Left cardiac atrium (tissue), 4 donors: ENCODE measurements around the gene TBCB. TPM values are rescaled to one million over a fixed set of nuclear protein-coding genes. Genes with fewer than 3 reads are reported as not detected.

Experiments
- ATAC-seq, 2 donors: fragments of 200-7000 bp; cut with Tn5 transposase; one replicate each; pipeline ENCODE4 v1.9.1; 2020; ENCODE audit warnings: mild to moderate bottlenecking in 2 of 2, moderate library complexity in 2 of 2
- DNase-seq: peaks from one replicate; pipeline ENCODE4 v3.0.0-alpha.2; 2020
- intact Hi-C, 2 donors: fragments of 100-400 bp; cut with DNase I; formaldehyde crosslinking; loops; one replicate each; pipeline versions ENCODE4 v1.14.1 to v1.15.1; 2022 to 2023
- total RNA-seq, 2 donors: library from RNA; stranded (reverse); fragmentation: NEBNext Ultra II Directional; extraction: Animal tissue kit (Norgen Biotek cat#: 25700); gene quantifications; one replicate each; pipeline ENCODE4 v1.2.1, GENCODE V29; 2021
- donor health status: DM: no; HTN: yes; CAD: no.
- donor health status: DM: no; HTN: yes; CAD: no; lungs with severe emphysema.
- donor health status: DM: yes; HTN: yes; CAD: no.
- donor health status: Dilated cardiomyopathy.

Gene TBCB
- total RNA-seq, 2 donors from 2014 or later: 81.2 to 85.0 TPM

GRCh38 chr19:36099166-36099785, 16.0 kb upstream of the TBCB start:
- DNase-seq (no peak), ATAC-seq (peak; percentile 5 to 20)

GRCh38 chr19:36100476-36100875, 14.8 kb upstream of the TBCB start:
- DNase-seq (peak; percentile 52), ATAC-seq (peak; percentile 87 to 88)
- intact Hi-C loops: no loop called here

More at GRCh38 chr19:36099166-36099785, 16.0 kb upstream of the TBCB start:
- intact Hi-C loops: no loop called here

GRCh38 chr19:36101550-36102327, 13.5 kb upstream of the TBCB start:
- ATAC-seq (no peak), DNase-seq (no peak)
- intact Hi-C loops: no loop called here

- DNase-seq (no peak), ATAC-seq (no peak)
- intact Hi-C loops: no loop called here
Measured at GRCh38 chr19:36103040-36103626, 12.1 kb upstream of the TBCB start.

GRCh38 chr19:36103842-36104552, 11.3 kb upstream of the TBCB start:
- intact Hi-C loops: no loop called here
- no peak for ATAC-seq
- no peak for DNase-seq

GRCh38 chr19:36106441-36106840, 8.8 kb upstream of the TBCB start:
- intact Hi-C loops: no loop called here
- ATAC-seq: no peak
- no peak for DNase-seq

GRCh38 chr19:36106991-36107390, 8.3 kb upstream of the TBCB start:
- DNase-seq (no peak), ATAC-seq (no peak)
- intact Hi-C loops: no loop called here

GRCh38 chr19:36108684-36109083, 6.6 kb upstream of the TBCB start:
- intact Hi-C loops: no loop called here
- DNase-seq (no peak), ATAC-seq (no peak)

GRCh38 chr19:36110487-36111199, 4.6 kb upstream of the TBCB start, which contains the start of gene OVOL3:
TSS of gene OVOL3 (plus strand) at chr19:36111143. CDS start at chr19:36111203, 60 bp downstream.
- no peak for ATAC-seq
- intact Hi-C loops: loop anchor here (10.0 kb wide), 2 partner anchors 46 to 56 kb away; partner anchors contain the start of genes THAP8 (in 1 of the 2) and WDR62 (in 1 of the 2)
- DNase-seq: no peak

- intact Hi-C loops: loop anchor here (10.0 kb wide), 2 partner anchors 46 to 56 kb away; partner anchors contain the start of genes THAP8 (in 1 of the 2) and WDR62 (in 1 of the 2)
- ATAC-seq (no peak), DNase-seq (no peak)
Measured at GRCh38 chr19:36111200-36111539, 4.1 kb upstream of the TBCB start.

GRCh38 chr19:36112678-36113077, 2.6 kb upstream of the TBCB start:
- intact Hi-C loops: loop anchor here (10.0 kb wide), 2 partner anchors 48 to 58 kb away; partner anchors contain the start of genes THAP8 (in 1 of the 2) and WDR62 (in 1 of the 2)
- DNase-seq: no peak
- no peak for ATAC-seq

GRCh38 chr19:36113425-36113824, 1.8 kb upstream of the TBCB start:
- intact Hi-C loops: loop anchor here (10.0 kb wide), 2 partner anchors 49 to 59 kb away; partner anchors contain the start of genes THAP8 (in 1 of the 2) and WDR62 (in 1 of the 2)
- ATAC-seq: no peak
- DNase-seq: no peak

- ATAC-seq (peak in 1 of 2 donors; percentile 1), DNase-seq (no peak)
- intact Hi-C loops: loop anchor here (10.0 kb wide), 2 partner anchors 49 to 59 kb away; partner anchors contain the start of genes THAP8 (in 1 of the 2) and WDR62 (in 1 of the 2)
Measured at GRCh38 chr19:36113894-36114720, 1.2 kb upstream of the TBCB start.

GRCh38 chr19:36114721-36115452, 381 bp upstream of the TBCB start, which contains the start of gene POLR2I:
TSS of gene POLR2I (minus strand) at chr19:36114875. CDS start at chr19:36114856, 19 bp downstream.
- intact Hi-C loops: loop anchor here (10.0 kb wide), 2 partner anchors 50 to 60 kb away; partner anchors contain the start of genes THAP8 (in 1 of the 2) and WDR62 (in 1 of the 2)
- ATAC-seq (peak; percentile 95 to 97), DNase-seq (peak; percentile 99)

- no peak for DNase-seq
- intact Hi-C loops: loop anchor here (10.0 kb wide), 2 partner anchors 51 to 61 kb away; partner anchors contain the start of genes THAP8 (in 1 of the 2) and WDR62 (in 1 of the 2)
Measured at GRCh38 chr19:36116344-36116637, 1.0 kb downstream of the TBCB start.

GRCh38 chr19:36120092-36120983, 5.1 kb downstream of the TBCB start:
- intact Hi-C loops: no loop called here
- DNase-seq (no peak), ATAC-seq (no peak)

More at GRCh38 chr19:36116344-36116637, 1.0 kb downstream of the TBCB start:
- no peak for ATAC-seq
